GM21390 (cell line): Measurements from ENCODE around the gene NUTM2G.
"Not testable (repeated sequence)": the region's sequence is repeated elsewhere in the genome, so short reads cannot be mapped to it uniquely, and the experiment has no call there.

Source experiments
- ATAC-seq: cut with Tn5 transposase; IDR thresholded peaks from one replicate; pipeline ENCODE4 v1.9.1; 2021; ENCODE audit not compliant: unreplicated experiment

The NUTM2G gene, protein sequence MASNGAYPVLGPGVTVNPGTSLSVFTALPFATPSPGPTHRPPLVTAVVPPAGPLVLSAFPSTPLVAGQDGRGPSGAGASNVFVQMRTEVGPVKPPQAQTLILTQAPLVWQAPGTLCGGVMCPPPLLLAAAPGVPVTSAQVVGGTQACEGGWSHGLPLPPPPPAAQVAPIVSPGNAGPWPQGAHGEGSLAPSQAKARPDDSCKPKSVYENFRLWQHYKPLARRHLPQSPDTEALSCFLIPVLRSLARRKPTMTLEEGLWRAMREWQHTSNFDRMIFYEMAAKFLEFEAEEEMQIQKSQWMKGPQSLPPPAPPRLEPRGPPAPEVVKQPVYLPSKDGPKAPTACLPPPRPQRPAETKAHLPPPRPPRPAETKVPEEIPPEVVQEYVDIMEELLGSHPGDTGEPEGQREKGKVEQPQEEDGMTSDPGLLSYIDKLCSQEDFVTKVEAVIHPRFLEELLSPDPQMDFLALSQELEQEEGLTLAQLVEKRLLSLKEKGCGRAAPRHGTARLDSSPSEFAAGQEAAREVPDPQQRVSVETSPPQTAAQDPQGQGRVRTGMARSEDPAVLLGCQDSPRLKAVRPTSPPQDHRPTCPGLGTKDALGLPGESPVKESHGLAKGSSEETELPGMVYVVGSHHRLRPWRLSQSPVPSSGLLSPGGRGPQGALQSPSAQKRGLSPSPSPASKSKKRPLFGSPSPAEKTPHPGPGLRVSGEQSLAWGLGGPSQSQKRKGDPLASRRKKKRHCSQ

DNA sequence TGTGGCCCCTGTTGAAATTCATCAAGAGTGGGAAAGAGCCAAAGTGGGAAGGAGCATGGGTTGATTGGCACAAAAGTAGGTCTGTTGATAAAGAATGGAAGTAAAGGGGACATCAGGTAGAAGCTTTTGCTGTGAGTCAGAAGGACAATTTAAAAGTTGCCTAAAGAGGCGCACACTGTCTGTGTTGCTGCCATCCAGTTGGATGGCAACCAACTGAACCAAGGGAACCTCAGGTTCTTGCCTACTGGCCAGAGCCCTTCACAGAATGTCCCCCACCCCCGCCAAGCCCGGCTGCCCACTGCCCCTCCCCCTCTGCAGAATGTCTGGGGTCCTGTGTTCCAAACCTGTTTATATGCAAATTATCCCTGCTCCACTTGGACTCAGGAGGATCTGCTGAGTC is at the start of gene NUTM2G:
TSS of gene NUTM2G (plus strand) at position 301 of the 400 bp plus-strand sequence. CDS start 182 bp downstream, outside the sequence.
- ATAC-seq = not testable (repeated sequence)

- ATAC-seq = no peak
Observed at GRCh38 chr9:96883922-96884321, 44.7 kb upstream of the NUTM2G start.

- ATAC-seq = no peak
Observed at GRCh38 chr9:96884443-96884842, 44.2 kb upstream of the NUTM2G start.

DNA sequence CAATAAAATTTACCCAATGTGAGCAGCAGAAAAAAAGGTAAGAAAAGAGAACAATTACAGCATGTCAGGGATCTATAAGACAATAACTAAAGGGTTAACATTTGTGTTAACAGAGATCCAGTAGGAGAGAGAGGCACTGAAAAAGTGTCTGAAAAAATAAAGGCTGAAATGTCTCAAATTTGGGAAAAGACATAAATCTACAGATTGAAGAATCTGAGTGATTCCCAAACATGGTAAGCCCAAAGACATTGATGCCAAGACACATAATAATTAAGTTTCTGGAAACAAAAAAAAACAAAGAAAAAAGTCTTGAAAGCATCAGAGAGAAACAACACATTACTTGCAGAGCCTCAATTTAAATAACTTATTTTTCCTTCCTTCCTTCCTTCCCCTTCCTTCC is 43.2 kb upstream of the NUTM2G start:
- no peak for ATAC-seq

DNA sequence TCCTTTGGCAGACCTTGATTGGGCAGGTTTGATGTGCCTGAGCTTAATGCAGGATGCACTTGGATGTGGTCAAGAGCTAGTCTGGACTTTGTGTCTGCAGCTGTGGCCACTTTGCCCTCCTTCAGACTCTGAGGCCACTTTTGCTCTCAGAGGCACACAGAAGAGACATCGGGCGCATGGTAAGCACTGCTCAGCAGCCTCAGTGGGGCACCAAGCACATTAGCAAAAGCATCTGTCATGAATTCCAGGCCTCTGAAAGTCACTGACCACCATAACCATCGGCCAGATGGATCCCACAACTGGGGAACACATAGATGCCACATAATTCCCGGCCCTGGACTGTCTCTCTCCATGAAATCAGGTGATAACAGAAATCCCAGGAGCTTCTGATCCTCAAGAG is 40.1 kb upstream of the NUTM2G start:
- no peak for ATAC-seq

- ATAC-seq = no peak
Observed at GRCh38 chr9:96892131-96892530, 36.5 kb upstream of the NUTM2G start.

GRCh38 chr9:96900010-96900409 is 28.6 kb upstream of the NUTM2G start:
- ATAC-seq = not testable (repeated sequence)

GRCh38 chr9:96904947-96905722 is 23.5 kb upstream of the NUTM2G start:
- ATAC-seq = not testable (repeated sequence)

GRCh38 chr9:96908479-96908878 is 20.2 kb upstream of the NUTM2G start:
- ATAC-seq = not testable (repeated sequence)

- ATAC-seq = not testable (repeated sequence)
Observed at GRCh38 chr9:96915539-96915938, 13.1 kb upstream of the NUTM2G start.

GRCh38 chr9:96916531-96916930 is 12.1 kb upstream of the NUTM2G start:
- ATAC-seq = not testable (repeated sequence)

- ATAC-seq = not testable (repeated sequence)
Observed at GRCh38 chr9:96918550-96918949, 10.1 kb upstream of the NUTM2G start.

- ATAC-seq = not testable (repeated sequence)
Observed at GRCh38 chr9:96920803-96921202, 7.8 kb upstream of the NUTM2G start.

GRCh38 chr9:96925587-96925986 is 3.1 kb upstream of the NUTM2G start:
- not testable (repeated sequence) for ATAC-seq

GRCh38 chr9:96931665-96932064 is 3.0 kb downstream of the NUTM2G start:
- not testable (repeated sequence) for ATAC-seq

DNA sequence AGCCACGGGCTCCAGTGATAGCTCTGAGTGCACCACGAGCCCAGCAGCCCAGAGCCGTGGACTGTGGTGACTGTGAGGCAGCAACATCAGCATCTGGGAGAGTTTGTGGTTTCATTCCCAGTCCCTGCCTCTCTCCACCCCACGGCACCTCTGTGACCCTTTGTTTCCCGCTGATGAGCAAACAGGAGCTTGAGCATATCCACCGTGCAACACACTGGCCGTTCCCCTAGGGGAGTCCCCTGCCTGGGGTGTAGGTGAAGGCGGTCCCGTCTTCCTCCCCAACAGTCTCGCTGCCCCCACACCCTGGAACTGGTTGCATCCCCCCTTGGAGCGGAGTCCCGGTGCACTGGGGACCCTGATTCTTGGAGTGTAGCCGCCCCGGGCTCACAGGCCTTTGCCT is 5.5 kb downstream of the NUTM2G start:
- not testable (repeated sequence) for ATAC-seq

DNA sequence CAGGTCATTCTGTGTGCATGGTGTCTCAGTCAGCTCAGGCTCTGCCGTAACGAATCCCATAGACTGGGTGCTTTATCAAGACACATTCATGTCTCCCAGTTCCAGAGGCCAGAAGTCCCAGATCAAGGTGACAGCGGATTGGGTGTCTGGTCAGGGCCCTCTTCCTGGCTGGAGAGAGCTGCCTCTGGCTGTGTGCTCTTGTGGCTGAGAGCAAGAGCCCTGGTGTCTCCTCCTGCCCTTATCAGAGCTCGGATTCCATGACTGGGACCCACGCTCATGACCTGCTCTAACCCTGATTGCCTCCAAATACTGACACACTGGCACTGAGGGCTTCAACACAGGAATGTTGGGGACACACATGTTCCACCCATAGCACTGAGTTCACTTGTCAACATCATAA is 6.1 kb downstream of the NUTM2G start:
- ATAC-seq = not testable (repeated sequence)

GRCh38 chr9:96935401-96935800 is 6.8 kb downstream of the NUTM2G start:
- ATAC-seq = not testable (repeated sequence)

GRCh38 chr9:96937442-96937841 is 8.8 kb downstream of the NUTM2G start:
- not testable (repeated sequence) for ATAC-seq

DNA sequence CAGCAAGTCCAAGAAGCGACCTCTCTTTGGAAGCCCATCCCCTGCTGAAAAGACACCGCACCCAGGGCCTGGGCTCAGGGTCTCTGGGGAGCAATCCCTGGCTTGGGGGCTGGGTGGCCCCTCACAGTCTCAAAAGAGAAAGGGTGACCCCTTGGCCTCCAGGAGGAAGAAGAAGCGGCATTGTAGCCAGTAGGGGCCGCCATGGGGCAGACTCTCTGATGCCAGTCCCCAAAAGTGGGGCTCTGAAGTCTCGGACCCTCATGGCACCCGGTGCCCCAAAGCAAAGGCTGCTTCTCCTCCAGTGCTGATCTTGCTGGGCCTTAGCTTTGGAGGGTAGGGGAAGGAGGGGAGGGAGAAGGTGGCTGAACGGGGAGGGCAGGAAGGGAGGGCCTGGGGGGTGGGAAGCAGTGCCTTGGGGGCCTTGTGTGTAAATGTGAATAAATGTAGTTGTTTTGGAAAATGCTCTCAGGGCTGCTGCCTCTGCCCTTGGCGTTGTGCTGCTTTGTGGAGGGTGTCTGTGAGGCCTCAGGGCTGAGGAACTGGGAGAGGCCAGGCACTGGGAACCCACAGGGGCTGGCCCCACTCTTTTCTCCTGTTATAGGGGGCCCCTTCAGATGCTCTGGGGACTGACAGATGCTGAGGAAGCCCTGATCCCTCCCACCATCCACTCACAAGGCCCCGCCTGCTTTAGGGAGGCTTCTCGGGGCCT is 10.5 kb downstream of the NUTM2G start:
- not testable (repeated sequence) for ATAC-seq

DNA sequence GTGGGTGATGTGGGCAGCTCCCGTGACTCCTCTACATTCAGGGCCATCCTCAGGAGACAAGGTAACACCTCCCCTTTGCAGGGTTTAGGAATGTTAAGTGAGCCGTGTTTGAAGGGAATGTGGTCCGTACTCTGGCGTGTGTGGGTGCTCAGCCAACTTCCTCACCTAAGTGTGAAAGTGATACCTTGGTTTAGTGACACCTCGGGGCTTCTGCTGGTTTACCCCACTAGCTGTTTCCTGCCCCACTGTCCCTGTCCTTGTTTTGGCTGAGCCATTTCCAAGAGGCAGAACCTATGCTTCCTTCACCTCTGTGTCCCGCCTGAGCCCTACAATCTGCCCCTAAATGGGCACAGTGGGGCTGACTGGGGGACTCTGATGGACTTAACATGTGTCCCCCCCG is 12.3 kb downstream of the NUTM2G start:
- peak; percentile 55 for ATAC-seq
